GM13976 (cell line): ENCODE measurements around the gene CUL7.

ENCODE experiments used
- DNase-seq: peaks from one replicate; pipeline ENCODE4 v3.0.0; 2012; ENCODE audit warnings: low spot score
- CTCF ChIP-seq: IDR thresholded peaks from 2 replicates; pipeline ENCODE4 v1.5.1; 2012; ENCODE audit warnings: borderline replicate concordance, mild to moderate bottlenecking; ENCODE audit not compliant: insufficient read depth; ENCODE audit errors: extremely low read depth, missing control alignments, control extremely low read depth
- in situ Hi-C: fragments of 300-500 bp; cut with MboI; formaldehyde crosslinking; loops from one replicate; pipeline ENCODE4 v1.12.0; 2022; ENCODE audit warnings: low sequenced_read_pairs, mixed read lengths, inconsistent platforms; ENCODE audit not compliant: unreplicated experiment

Gene CUL7

GRCh38 chr6:42996513-42996912 lies 57.1 kb downstream of the CUL7 start:
- in situ Hi-C loops, result no loop called here
- no peak for TF ChIP-seq CTCF
- no peak for DNase-seq

- in situ Hi-C loops, result no loop called here
- no peak for TF ChIP-seq CTCF
- no peak for DNase-seq
These were observed 60.2 kb downstream of the CUL7 start for GRCh38 chr6:42993445-42993844.

GRCh38 chr6:42989923-42990322 lies 63.7 kb downstream of the CUL7 start:
- no peak for TF ChIP-seq CTCF
- in situ Hi-C loops, result no loop called here
- no peak for DNase-seq

GRCh38 chr6:42988486-42989020 lies 65.1 kb downstream of the CUL7 start:
- in situ Hi-C loops, result no loop called here
- DNase-seq, result no peak
- no peak for TF ChIP-seq CTCF
